ENCODE data around the gene WWOX.

DNA sequence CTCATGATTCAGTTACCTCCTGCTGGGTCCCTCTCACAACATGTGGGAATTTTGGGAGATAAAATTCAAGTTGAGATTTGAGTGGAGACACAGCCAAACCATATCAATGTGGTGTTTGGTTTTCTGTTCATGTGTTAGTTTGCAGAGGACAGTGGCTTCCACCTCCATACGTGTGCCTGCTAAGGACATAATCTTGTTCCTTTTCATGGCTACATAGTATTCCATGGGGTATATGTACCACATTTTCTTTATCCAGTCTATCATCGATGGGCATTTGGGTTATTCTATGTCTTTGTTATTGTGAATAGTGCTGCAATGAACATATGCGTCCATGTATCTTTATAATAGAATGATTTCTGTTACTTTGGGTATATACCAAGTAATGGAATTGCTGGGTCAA lies 4.5 kb upstream of the WWOX start:
- TF ChIP-seq, protein P1, sequence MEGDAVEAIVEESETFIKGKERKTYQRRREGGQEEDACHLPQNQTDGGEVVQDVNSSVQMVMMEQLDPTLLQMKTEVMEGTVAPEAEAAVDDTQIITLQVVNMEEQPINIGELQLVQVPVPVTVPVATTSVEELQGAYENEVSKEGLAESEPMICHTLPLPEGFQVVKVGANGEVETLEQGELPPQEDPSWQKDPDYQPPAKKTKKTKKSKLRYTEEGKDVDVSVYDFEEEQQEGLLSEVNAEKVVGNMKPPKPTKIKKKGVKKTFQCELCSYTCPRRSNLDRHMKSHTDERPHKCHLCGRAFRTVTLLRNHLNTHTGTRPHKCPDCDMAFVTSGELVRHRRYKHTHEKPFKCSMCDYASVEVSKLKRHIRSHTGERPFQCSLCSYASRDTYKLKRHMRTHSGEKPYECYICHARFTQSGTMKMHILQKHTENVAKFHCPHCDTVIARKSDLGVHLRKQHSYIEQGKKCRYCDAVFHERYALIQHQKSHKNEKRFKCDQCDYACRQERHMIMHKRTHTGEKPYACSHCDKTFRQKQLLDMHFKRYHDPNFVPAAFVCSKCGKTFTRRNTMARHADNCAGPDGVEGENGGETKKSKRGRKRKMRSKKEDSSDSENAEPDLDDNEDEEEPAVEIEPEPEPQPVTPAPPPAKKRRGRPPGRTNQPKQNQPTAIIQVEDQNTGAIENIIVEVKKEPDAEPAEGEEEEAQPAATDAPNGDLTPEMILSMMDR (conservative IDR thresholded peaks at IDR 0.05; ENCODE audit: low read depth, low read length), result no peak
- TF ChIP-seq EZH2 (IDR thresholded peaks at IDR 0.05; ENCODE audit: borderline replicate concordance, low read depth, low read length, poor library complexity, severe bottlenecking), result no peak

Measured in A673 (cell line).